ENCODE results near the gene CLCC1.
"Not testable (repeated sequence)": the region's sequence is repeated elsewhere in the genome, so short reads cannot be mapped to it uniquely, and the experiment has no call there.

CLCC1 gene

DNA sequence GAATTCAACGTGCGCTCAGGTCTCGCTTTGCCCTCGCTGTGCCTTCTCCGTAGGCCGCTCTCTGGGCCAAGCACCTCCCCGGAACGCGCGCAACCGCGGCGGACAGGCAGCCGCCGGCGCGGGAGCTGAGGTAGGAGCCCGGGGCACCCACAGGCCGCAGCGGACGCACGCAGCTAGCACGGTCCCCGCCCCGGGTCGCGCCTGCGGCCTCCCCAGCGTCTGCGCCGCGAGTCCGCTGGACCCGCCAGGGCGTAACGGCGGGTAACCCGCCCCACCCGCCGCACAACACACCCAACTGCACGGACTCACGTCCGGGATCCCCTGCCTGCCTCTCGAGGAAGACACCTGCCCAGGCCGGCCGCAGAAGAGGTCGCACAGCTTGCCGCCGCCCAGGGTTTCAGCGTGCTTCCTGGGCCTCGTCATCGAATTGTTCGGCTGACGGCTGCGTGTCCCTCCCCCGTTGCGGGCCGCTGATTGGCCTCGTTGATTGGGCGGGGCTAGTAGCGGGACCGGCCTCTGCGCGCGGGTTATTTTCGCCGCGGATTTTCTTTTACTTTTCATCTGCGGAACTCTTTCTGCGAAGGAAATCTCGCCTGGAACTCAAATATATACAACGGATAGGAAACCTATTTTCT is at the start of gene CLCC1:
TSS of gene CLCC1 (minus strand) at position 433 of the 635 bp plus-strand sequence. CDS start 13,047 bp downstream, outside the sequence.
- peaks cover 17% of the 10 kb centered on the region for H3K36me3 ChIP-seq (ENCODE audit: insufficient read depth, low read length)
- peaks cover 5% of the 10 kb centered on the region for H3K4me1 ChIP-seq (ENCODE audit: insufficient read depth, low read length)
- H3K4me3 ChIP-seq (ENCODE audit: low read length): peak within 1 kb of the TSS; percentile 84
- H3K9me3 ChIP-seq (ENCODE audit: low read length): peaks cover 3% of the 10 kb centered on the region
- peak within 1 kb of the TSS; percentile 91 for H2AFZ ChIP-seq (ENCODE audit: low read depth, low read length)
- no peaks in the 10 kb centered on the region for H3K27me3 ChIP-seq (ENCODE audit: insufficient read depth, low read length)

GRCh38 chr1:109011335-109011734 is 48.1 kb upstream of the CLCC1 start:
- peaks cover 45% of the 10 kb centered on the region for H3K36me3 ChIP-seq (ENCODE audit: insufficient read depth, low read length)
- H3K27me3 ChIP-seq (ENCODE audit: insufficient read depth, low read length): no peaks in the 10 kb centered on the region
- H3K9me3 ChIP-seq (ENCODE audit: low read length): no peaks in the 10 kb centered on the region
- no peak overlapping the region for H2AFZ ChIP-seq (ENCODE audit: low read depth, low read length)
- no peaks in the 10 kb centered on the region for H3K4me1 ChIP-seq (ENCODE audit: insufficient read depth, low read length)
- no peak overlapping the region for H3K4me3 ChIP-seq (ENCODE audit: low read length)

GRCh38 chr1:108996622-108997021 is 33.3 kb upstream of the CLCC1 start:
- not testable (repeated sequence) for H3K9me3 ChIP-seq (ENCODE audit: low read length); H3K4me1 ChIP-seq (ENCODE audit: insufficient read depth, low read length); H3K4me3 ChIP-seq (ENCODE audit: low read length); H2AFZ ChIP-seq (ENCODE audit: low read depth, low read length); H3K27me3 ChIP-seq (ENCODE audit: insufficient read depth, low read length)
- H3K36me3 ChIP-seq (ENCODE audit: insufficient read depth, low read length): peaks cover 54% of the 10 kb centered on the region

DNA sequence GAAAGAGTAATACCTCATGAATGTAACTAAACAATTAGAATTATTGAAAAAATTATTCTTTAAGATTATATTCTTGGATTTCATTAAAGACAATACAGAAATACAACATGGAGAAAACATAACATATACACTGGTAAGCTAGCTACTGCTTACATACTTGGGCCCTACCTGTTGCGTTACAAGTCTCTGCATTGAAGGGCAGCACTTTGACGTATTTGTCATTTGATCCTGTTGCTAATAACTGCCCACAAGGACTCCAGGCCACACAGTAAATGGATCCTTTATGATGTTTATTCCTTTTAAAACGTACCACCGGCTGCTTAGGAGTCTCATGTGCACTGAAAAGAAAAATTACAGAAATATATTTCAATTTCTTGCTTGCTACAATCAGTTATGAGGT is 19.8 kb upstream of the CLCC1 start:
- Histone ChIP-seq H3K9me3 (ENCODE audit: low read length) (peaks cover 9% of the 10 kb centered on the region), H3K4me1 (ENCODE audit: insufficient read depth, low read length) (no peaks in the 10 kb centered on the region), H3K4me3 (ENCODE audit: low read length) (no peak overlapping the region), H3K27me3 (ENCODE audit: insufficient read depth, low read length) (no peaks in the 10 kb centered on the region), H2AFZ (ENCODE audit: low read depth, low read length) (no peak overlapping the region), H3K36me3 (ENCODE audit: insufficient read depth, low read length) (peaks cover 68% of the 10 kb centered on the region)

- Histone ChIP-seq H3K4me1 (ENCODE audit: insufficient read depth, low read length) (no peaks in the 10 kb centered on the region), H3K4me3 (ENCODE audit: low read length) (no peak overlapping the region), H3K36me3 (ENCODE audit: insufficient read depth, low read length) (peaks cover 58% of the 10 kb centered on the region), H2AFZ (ENCODE audit: low read depth, low read length) (no peak overlapping the region), H3K27me3 (ENCODE audit: insufficient read depth, low read length) (no peaks in the 10 kb centered on the region), H3K9me3 (ENCODE audit: low read length) (peaks cover 9% of the 10 kb centered on the region)
Observed at GRCh38 chr1:108976658-108977057, 13.4 kb upstream of the CLCC1 start.

DNA sequence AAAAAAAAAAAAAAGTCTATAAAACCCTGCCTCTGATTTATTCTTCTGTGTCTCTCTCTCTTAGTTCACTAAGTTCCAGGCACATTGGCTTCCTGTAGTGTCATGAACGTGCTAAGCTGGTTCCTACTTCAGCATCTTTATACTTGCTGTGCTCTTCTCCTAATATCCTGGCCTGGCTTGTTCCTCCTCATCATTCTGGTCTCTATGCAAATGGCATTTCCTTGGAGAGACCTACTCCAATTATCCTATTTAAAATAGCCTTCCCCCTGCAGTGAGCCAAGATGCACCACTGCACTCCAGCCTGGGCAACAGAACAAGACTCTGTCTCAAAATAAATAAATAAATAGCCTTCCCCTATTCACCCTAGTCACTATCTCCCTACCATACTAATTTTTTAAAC is 9.7 kb upstream of the CLCC1 start:
- H3K27me3 ChIP-seq (ENCODE audit: insufficient read depth, low read length): no peaks in the 10 kb centered on the region
- H3K9me3 ChIP-seq (ENCODE audit: low read length): no peaks in the 10 kb centered on the region
- H3K36me3 ChIP-seq (ENCODE audit: insufficient read depth, low read length): peaks cover 47% of the 10 kb centered on the region
- H3K4me1 ChIP-seq (ENCODE audit: insufficient read depth, low read length): no peaks in the 10 kb centered on the region
- H2AFZ ChIP-seq (ENCODE audit: low read depth, low read length): no peak overlapping the region
- no peak overlapping the region for H3K4me3 ChIP-seq (ENCODE audit: low read length)

GRCh38 chr1:108969346-108969745 is 6.1 kb upstream of the CLCC1 start:
- Histone ChIP-seq H3K9me3 (ENCODE audit: low read length) (no peaks in the 10 kb centered on the region), H2AFZ (ENCODE audit: low read depth, low read length) (no peak overlapping the region), H3K4me1 (ENCODE audit: insufficient read depth, low read length) (no peaks in the 10 kb centered on the region), H3K4me3 (ENCODE audit: low read length) (no peak overlapping the region), H3K27me3 (ENCODE audit: insufficient read depth, low read length) (no peaks in the 10 kb centered on the region), H3K36me3 (ENCODE audit: insufficient read depth, low read length) (peaks cover 23% of the 10 kb centered on the region)

DNA sequence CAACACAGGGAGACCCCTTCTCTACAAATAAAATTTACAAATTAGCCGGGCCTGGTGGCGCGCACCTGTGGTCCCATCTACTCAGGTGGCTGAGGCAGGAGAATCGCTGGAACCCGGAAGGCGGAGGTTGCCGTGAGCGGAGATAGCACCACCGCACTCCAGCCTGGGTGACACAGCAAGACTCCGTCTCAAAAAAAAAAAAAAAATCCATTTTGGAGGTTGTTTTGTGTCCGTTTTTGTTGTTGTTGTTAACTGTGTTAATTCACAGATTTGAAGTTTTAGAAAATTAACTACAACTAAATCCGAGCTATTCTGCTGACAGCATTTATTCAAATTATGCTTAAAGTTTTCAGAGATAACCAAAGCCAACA is 618 bp downstream of the CLCC1 start:
- Histone ChIP-seq H3K27me3 (ENCODE audit: insufficient read depth, low read length) (no peaks in the 10 kb centered on the region), H3K4me1 (ENCODE audit: insufficient read depth, low read length) (peaks cover 5% of the 10 kb centered on the region), H3K4me3 (ENCODE audit: low read length) (peak overlapping the region; percentile 84), H3K36me3 (ENCODE audit: insufficient read depth, low read length) (peaks cover 14% of the 10 kb centered on the region), H2AFZ (ENCODE audit: low read depth, low read length) (peak overlapping the region; percentile 91), H3K9me3 (ENCODE audit: low read length) (peaks cover 3% of the 10 kb centered on the region)

DNA sequence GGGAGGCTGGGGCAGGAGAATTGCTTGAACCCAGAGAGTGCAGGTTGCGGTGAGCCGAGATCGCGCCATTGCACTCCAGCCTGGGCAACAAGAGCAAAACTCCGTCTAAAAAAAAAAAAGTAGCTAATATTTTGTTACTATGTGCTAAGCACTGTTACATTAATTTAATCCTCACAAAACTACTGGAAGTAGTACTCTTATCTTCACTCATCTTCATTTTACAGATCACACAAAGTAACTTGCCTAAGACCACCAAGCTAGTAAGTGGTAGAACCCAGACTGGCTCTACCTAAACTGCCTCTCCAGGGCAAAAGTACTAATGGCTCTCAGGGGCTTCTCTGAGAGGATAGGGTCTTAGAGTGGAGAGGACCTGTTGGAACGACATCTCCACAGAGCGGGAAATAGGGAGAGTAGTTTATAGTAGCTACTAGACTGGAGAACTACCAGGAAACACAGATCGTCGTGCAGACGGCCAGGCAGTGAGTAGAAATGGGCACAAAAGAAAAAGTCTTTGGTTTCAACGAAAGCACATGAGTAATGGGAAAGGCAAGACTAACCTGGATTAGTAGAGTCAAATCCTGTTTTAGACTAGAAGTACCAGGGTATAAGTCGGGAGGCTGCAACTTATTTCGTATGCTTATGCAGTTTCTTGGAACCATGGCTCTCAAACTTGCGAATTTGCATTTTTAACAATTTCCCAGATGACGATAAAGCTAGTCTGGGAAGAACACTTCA is 1.4 kb downstream of the CLCC1 start:
- Histone ChIP-seq H3K27me3 (ENCODE audit: insufficient read depth, low read length) (no peaks in the 10 kb centered on the region), H3K36me3 (ENCODE audit: insufficient read depth, low read length) (peaks cover 14% of the 10 kb centered on the region), H3K4me1 (ENCODE audit: insufficient read depth, low read length) (peaks cover 5% of the 10 kb centered on the region), H3K9me3 (ENCODE audit: low read length) (peaks cover 3% of the 10 kb centered on the region), H3K4me3 (ENCODE audit: low read length) (peak overlapping the region; percentile 84), H2AFZ (ENCODE audit: low read depth, low read length) (no peak overlapping the region)

GRCh38 chr1:108961198-108961597 is 2.1 kb downstream of the CLCC1 start:
- Histone ChIP-seq H2AFZ (ENCODE audit: low read depth, low read length) (no peak overlapping the region), H3K36me3 (ENCODE audit: insufficient read depth, low read length) (peaks cover 14% of the 10 kb centered on the region), H3K4me1 (ENCODE audit: insufficient read depth, low read length) (peaks cover 5% of the 10 kb centered on the region), H3K27me3 (ENCODE audit: insufficient read depth, low read length) (no peaks in the 10 kb centered on the region), H3K4me3 (ENCODE audit: low read length) (no peak overlapping the region), H3K9me3 (ENCODE audit: low read length) (peaks cover 3% of the 10 kb centered on the region)

DNA sequence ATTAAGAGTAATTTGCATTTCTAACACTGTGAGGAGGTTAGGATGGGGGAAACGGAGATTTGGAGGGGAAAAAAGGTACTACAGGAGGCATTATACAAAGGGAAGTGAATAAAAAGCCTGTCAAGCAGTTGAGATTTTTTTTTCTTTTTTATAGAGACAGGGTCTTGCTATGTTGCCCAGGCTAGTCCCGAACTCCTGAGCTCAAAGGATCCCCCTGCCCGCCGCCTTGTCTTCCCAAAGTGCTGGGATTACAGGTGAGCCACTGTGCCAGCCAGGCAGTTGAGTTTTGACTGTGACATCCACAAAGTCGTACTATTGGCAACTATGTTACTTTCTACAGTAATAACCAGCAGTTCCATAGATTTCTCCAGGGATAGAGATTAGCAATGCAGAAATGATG is 2.6 kb downstream of the CLCC1 start:
- Histone ChIP-seq H2AFZ (ENCODE audit: low read depth, low read length) (no peak overlapping the region), H3K36me3 (ENCODE audit: insufficient read depth, low read length) (peaks cover 19% of the 10 kb centered on the region), H3K4me3 (ENCODE audit: low read length) (no peak overlapping the region), H3K9me3 (ENCODE audit: low read length) (peaks cover 5% of the 10 kb centered on the region), H3K27me3 (ENCODE audit: insufficient read depth, low read length) (no peaks in the 10 kb centered on the region), H3K4me1 (ENCODE audit: insufficient read depth, low read length) (peaks cover 5% of the 10 kb centered on the region)

DNA sequence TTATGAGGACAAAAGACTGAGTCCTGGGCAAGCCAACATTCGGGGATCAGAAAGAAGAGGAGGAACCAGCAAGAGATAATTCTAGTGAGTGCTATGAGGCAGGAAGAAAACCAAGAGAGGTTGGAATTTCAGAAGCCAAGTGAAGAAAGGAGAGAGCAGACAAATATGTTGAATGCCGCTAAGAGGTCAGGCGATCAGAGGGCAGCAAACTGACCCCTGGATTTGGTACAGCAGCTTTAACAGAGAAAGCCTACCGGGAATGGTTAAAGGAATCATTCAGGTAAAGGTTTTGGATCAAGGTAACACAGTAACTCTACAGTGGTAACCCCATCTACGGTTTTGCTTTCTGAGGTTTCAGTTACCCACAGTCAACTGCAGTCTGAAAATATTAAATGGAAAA is 5.4 kb downstream of the CLCC1 start:
- Histone ChIP-seq H3K4me1 (ENCODE audit: insufficient read depth, low read length) (peaks cover 5% of the 10 kb centered on the region), H3K4me3 (ENCODE audit: low read length) (no peak overlapping the region), H3K27me3 (ENCODE audit: insufficient read depth, low read length) (no peaks in the 10 kb centered on the region), H3K36me3 (ENCODE audit: insufficient read depth, low read length) (peaks cover 31% of the 10 kb centered on the region), H3K9me3 (ENCODE audit: low read length) (peaks cover 10% of the 10 kb centered on the region), H2AFZ (ENCODE audit: low read depth, low read length) (no peak overlapping the region)

DNA sequence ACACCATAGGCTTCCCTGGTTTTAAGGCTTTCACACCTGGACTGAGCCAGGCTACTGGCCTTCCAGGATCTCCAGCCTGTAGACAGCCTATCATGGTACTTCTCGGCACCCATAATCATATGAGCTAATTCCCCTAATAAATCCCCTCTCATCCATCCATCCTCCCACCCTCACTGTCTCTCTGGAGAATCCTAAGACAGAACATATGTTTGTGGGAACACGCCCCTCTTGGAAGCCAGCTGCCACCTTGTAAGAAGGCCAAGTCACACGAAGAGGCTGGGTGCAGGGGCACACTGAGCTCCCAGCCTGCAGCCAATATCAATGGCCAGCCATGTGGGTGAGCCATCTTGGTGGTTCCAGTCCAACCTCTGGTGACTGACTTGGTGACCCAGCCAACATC is 7.4 kb downstream of the CLCC1 start:
- Histone ChIP-seq H3K36me3 (ENCODE audit: insufficient read depth, low read length) (peaks cover 32% of the 10 kb centered on the region), H3K4me3 (ENCODE audit: low read length) (no peak overlapping the region), H3K4me1 (ENCODE audit: insufficient read depth, low read length) (no peaks in the 10 kb centered on the region), H3K9me3 (ENCODE audit: low read length) (peaks cover 10% of the 10 kb centered on the region), H2AFZ (ENCODE audit: low read depth, low read length) (no peak overlapping the region), H3K27me3 (ENCODE audit: insufficient read depth, low read length) (no peaks in the 10 kb centered on the region)

All from neuron (in vitro differentiated cells).